Calu3 (cell line): ENCODE results near the gene TMEM151B. TPM values are rescaled to one million over a fixed set of nuclear protein-coding genes. Genes with fewer than 3 reads are reported as not detected.

ENCODE experiments used
- Bru-seq: library from RNA; stranded (reverse); fragments of 400-500 nt; gene quantifications from one replicate; lab custom pipeline; 2021; lab: Mats Ljungman, UMichigan
- BruChase-seq, 2 experiments: library from RNA; stranded (reverse); fragments of 400-500 nt; gene quantifications; one replicate each; lab custom pipeline; 2021; lab: Mats Ljungman, UMichigan
- BruUV-seq: library from RNA; stranded (reverse); fragments of 400-500 nt; replicated peaks from 2 replicates; lab custom pipeline; 2021; lab: Mats Ljungman, UMichigan
- CTCF ChIA-PET: fragments of 300-600 bp; sonication (Branson Sonifier 250); formaldehyde crosslinking; loops from one replicate; lab custom pipeline; 2022; ENCODE audit warnings: antibody characterized with exemption; lab: Charles Lee
- DNase-seq: peaks from one replicate; pipeline ENCODE4 v3.0.0; 2022
- H3K27ac Mint-ChIP-seq: one replicate; pipeline ENCODE4 v1.8.0; 2022; ENCODE audit warnings: mixed read lengths; ENCODE audit not compliant: unreplicated experiment
- H3K27me3 Mint-ChIP-seq: one replicate; pipeline ENCODE4 v1.8.0; 2022; ENCODE audit warnings: mixed read lengths; ENCODE audit not compliant: unreplicated experiment
- H3K36me3 Mint-ChIP-seq: one replicate; pipeline ENCODE4 v1.8.0; 2022; ENCODE audit warnings: mild to moderate bottlenecking, moderate library complexity, mixed read lengths; ENCODE audit not compliant: insufficient read depth, unreplicated experiment
- H3K4me1 Mint-ChIP-seq: one replicate; pipeline ENCODE4 v1.8.0; 2022; ENCODE audit warnings: mild to moderate bottlenecking, low read depth, mixed read lengths; ENCODE audit not compliant: unreplicated experiment
- H3K4me3 Mint-ChIP-seq: one replicate; pipeline ENCODE4 v1.8.0; 2022; ENCODE audit warnings: mild to moderate bottlenecking, low read depth, moderate library complexity, mixed read lengths; ENCODE audit not compliant: unreplicated experiment
- H3K9me3 Mint-ChIP-seq: one replicate; pipeline ENCODE4 v1.8.0; 2022; ENCODE audit warnings: low read depth, mixed read lengths; ENCODE audit not compliant: unreplicated experiment
- intact Hi-C: fragments of 100-400 bp; cut with micrococcal nuclease; formaldehyde crosslinking; loops from one replicate; pipeline ENCODE4 v1.10.0; 2022; ENCODE audit not compliant: unreplicated experiment
- long read RNA-seq: library from polyadenylated mRNA; stranded (forward); transcript quantifications from one replicate; pipeline ENCODE4 v2.0.0, GENCODE V29; 2022
- total RNA-seq: library from RNA; stranded (reverse); gene quantifications from 2 replicates; pipeline ENCODE4 v1.2.3, GENCODE V29; 2022
- TF ChIP-seq, protein P1 (sequence below): fragments of 200-600 bp; IDR thresholded peaks from one replicate; pipeline ENCODE4 v1.8.0; 2022; ENCODE audit warnings: antibody characterized with exemption; ENCODE audit not compliant: unreplicated experiment

The TMEM151B gene
- 0.12 TPM in 1 of 2 replicates, not detected in the other for total RNA-seq
- percentile 5 among the genes with signal in this experiment for Bru-seq, nascent RNA
- percentile 11 among the genes with signal in this experiment for BruChase-seq, experiment 1, labeled RNA remaining after a 6-hour chase
- percentile 9 among the genes with signal in this experiment for BruChase-seq, experiment 2, labeled RNA remaining after a 2-hour chase
- long read RNA-seq: 0 reads

DNA sequence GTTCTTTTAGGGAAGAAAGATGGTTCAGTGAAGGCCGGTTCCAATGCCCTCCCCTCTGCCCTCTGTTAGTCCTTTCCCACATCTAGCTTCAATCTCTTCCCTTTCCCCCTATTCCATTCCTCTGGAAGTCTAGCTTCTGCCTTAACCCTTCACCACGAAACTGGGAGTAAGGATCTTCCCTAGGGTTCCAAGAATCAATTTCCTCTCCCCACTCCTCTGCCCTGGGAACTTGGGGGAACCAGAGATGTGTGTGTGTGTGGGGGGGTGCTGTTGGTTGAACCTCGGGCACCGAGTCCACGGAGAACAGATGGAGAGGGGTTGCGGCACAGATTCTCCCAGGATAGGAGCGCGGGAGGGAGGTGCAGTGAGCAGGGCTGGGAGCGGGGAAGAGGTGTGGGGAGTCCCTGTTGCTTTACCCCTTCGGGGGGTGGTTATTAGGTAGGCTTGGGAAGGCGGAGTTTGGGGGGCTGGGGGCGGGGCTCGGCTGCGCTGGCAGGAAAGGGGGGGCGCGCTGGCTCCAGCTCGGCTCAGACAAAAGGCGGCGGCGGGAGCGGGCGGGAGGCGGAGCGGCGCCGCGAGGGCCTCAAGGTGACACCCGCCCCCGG is at the start of gene TMEM151B:
Gene TMEM151B (plus strand): TSS at position 530 of the 605 bp plus-strand sequence. CDS start 293 bp downstream, outside the sequence.
- peaks cover 9% of the 10 kb centered on the region for H3K4me1 Mint-ChIP-seq
- peak within 1 kb of the TSS; percentile 32 for H3K4me3 Mint-ChIP-seq
- TF ChIP-seq, protein P1, sequence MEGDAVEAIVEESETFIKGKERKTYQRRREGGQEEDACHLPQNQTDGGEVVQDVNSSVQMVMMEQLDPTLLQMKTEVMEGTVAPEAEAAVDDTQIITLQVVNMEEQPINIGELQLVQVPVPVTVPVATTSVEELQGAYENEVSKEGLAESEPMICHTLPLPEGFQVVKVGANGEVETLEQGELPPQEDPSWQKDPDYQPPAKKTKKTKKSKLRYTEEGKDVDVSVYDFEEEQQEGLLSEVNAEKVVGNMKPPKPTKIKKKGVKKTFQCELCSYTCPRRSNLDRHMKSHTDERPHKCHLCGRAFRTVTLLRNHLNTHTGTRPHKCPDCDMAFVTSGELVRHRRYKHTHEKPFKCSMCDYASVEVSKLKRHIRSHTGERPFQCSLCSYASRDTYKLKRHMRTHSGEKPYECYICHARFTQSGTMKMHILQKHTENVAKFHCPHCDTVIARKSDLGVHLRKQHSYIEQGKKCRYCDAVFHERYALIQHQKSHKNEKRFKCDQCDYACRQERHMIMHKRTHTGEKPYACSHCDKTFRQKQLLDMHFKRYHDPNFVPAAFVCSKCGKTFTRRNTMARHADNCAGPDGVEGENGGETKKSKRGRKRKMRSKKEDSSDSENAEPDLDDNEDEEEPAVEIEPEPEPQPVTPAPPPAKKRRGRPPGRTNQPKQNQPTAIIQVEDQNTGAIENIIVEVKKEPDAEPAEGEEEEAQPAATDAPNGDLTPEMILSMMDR: no peak
- no TSS peak for BruUV-seq
- H3K27ac Mint-ChIP-seq: no peak within 1 kb of the TSS
- no peak for DNase-seq
- peaks cover 19% of the 10 kb centered on the region for H3K36me3 Mint-ChIP-seq
- H3K9me3 Mint-ChIP-seq: no peaks in the 10 kb centered on the region
- intact Hi-C loops: loop anchor here (2.0 kb wide), 1 partner anchor 35 kb away; no protein-coding TSS in a partner anchor
- CTCF ChIA-PET: interaction anchor here (1.4 to 3.9 kb wide), 2 partner anchors 43 to 68 kb away, joined by 4 to 53 read pairs; partner anchors contain the start of gene AARS2
- peaks cover 90% of the 10 kb centered on the region for H3K27me3 Mint-ChIP-seq

GRCh38 chr6:44220913-44221290 is 49.3 kb upstream of the TMEM151B start:
- no TSS peak for BruUV-seq
- no peak for DNase-seq
- CTCF ChIA-PET: interaction anchor here (0.6 to 1.2 kb wide), 3 partner anchors 26 to 33 kb away, joined by 3 to 6 read pairs (median 4); partner anchors contain the start of gene HSP90AB1
- peaks cover 66% of the 10 kb centered on the region for H3K4me1 Mint-ChIP-seq
- peak overlapping the region; percentile 5 for H3K27ac Mint-ChIP-seq
- H3K4me3 Mint-ChIP-seq: peak overlapping the region; percentile 5
- intact Hi-C loops: loop anchor here (1.0 kb wide), 1 partner anchor 16 kb away; no protein-coding TSS in a partner anchor
- TF ChIP-seq, protein P1: no peak
- H3K36me3 Mint-ChIP-seq: peaks cover 38% of the 10 kb centered on the region
- H3K27me3 Mint-ChIP-seq: no peaks in the 10 kb centered on the region
- H3K9me3 Mint-ChIP-seq: no peaks in the 10 kb centered on the region

DNA sequence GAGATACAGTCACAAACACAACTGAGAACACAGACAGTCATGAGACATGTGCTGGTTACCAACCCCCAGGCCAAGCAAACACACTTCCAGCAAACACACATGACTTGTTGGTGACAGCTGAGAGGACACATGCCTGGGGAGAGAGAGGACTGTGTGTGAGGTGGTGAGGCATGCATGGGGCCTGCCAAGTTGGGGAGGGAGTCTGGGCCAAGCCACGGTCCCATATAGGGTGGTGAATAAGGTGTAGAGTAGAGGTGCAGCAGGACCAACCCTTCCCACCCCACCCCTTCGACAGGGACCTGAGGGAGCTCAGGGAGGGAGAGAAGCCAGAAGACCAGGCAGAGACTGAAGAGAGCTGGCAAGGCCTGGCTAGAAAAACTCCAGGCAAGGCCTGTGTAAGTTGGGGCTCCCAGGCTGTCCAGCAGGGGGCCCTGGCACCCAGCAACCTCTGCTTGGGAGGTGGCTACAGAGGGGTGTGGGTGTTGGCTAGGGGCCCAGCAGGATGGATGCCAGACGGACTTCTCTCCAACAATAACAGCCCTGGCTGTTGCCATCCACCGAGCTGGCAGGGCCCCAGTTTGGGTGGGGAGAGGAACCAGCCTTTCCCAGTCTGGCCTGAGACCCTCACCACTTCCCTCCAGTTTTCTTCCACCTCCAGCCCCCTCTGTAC is 48.8 kb upstream of the TMEM151B start:
- Mint-ChIP-seq H3K9me3 (no peaks in the 10 kb centered on the region), H3K4me1 (peaks cover 71% of the 10 kb centered on the region), H3K27me3 (no peaks in the 10 kb centered on the region), H3K4me3 (peak overlapping the region; percentile 5), H3K36me3 (peaks cover 38% of the 10 kb centered on the region), H3K27ac (peak overlapping the region; percentile 11)
- peak; percentile 98 for DNase-seq
- intact Hi-C loops: loop anchor here (1.0 kb wide), 1 partner anchor 16 kb away; no protein-coding TSS in a partner anchor
- TF ChIP-seq, protein P1: peak; percentile 93
- no TSS peak for BruUV-seq
- CTCF ChIA-PET: interaction anchor here (0.5 to 1.3 kb wide), 12 partner anchors 18 to 688 kb away, joined by 3 to 7 read pairs (median 4); partner anchors contain the start of gene HSP90AB1

GRCh38 chr6:44221961-44222335 is 48.3 kb upstream of the TMEM151B start:
- Mint-ChIP-seq H3K36me3 (peaks cover 38% of the 10 kb centered on the region), H3K27ac (peak overlapping the region; percentile 11), H3K9me3 (no peaks in the 10 kb centered on the region), H3K4me1 (peaks cover 71% of the 10 kb centered on the region), H3K4me3 (peak overlapping the region; percentile 5), H3K27me3 (no peaks in the 10 kb centered on the region)
- DNase-seq: no peak
- no TSS peak for BruUV-seq
- CTCF ChIA-PET: interaction anchor here (0.5 to 1.3 kb wide), 12 partner anchors 18 to 689 kb away, joined by 3 to 7 read pairs (median 4); partner anchors contain the start of gene HSP90AB1
- intact Hi-C loops: loop anchor here (1.0 kb wide), 1 partner anchor 15 kb away; no protein-coding TSS in a partner anchor
- TF ChIP-seq, protein P1: no peak
